HG03039 (cell line): Measurements from ENCODE around the gene C1QA.
"Not testable (repeated sequence)": the region's sequence is repeated elsewhere in the genome, so short reads cannot be mapped to it uniquely, and the experiment has no call there.

Experiments
- ATAC-seq: cut with Tn5 transposase; IDR thresholded peaks from one replicate; pipeline ENCODE4 v1.9.1; 2021; ENCODE audit warnings: mild to moderate bottlenecking, moderate library complexity; ENCODE audit not compliant: unreplicated experiment

The C1QA gene

DNA sequence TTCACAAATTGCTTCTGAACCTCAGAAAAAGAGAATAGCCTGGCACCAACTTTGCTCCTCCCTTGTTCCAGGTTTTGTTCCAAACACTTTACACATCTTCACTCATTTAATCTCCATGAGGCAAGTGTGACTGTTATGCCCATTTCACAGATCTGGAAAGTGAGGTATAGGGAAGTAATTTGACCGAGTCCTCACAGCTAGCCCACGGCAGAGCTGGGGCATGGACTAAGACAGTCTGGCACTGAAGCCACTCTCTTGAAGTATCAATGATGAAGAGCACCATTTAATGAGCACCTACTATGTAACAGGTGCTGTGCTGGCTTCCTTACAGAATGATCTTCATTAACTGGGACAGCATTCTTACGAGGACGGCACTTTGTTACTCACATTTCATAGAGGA is 35.6 kb downstream of the C1QA start:
- ATAC-seq = no peak

DNA sequence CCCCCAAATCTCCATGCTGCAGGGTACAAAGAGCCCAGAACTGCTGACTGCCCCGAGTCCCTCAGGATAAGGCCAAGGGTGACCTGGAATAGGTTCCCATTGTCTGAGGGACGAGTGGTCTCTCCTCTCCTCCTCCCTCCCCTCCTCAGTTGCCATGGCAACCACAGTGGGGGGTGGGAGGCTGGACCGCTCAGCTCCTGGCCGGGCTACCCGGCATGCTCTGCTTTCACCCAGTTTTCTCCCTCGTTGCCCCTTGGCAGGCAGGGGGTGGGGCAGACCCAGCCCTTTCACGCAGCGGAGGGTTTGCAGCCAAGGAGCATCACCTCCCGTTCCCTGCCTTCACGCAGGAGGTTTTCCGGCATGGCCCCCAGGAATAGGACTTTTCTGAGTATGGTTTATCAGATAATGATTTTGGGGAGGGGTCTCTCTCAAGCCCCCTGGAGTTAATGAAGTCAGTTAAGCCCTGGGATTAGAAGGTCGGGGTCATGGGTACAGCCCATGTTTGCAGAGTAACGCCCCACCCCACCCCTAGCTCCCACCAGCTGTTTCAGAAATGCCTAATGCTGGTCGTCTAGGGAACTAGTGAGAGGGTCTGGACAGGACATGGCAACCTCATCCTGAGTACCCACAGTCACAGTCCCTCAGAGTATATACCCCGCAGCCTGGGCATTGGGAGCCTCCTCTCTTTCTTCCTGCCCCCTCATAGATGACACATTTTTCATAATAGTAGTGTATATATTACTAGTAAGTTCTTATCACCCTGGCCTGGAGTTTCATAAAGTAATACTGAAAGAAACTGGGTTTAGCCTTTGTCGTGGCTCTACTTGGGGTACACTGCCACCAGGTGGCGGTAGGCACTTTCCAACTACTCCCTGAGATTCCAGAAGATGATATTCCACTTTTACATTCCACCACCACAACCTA is 37.3 kb downstream of the C1QA start:
- ATAC-seq = no peak

DNA sequence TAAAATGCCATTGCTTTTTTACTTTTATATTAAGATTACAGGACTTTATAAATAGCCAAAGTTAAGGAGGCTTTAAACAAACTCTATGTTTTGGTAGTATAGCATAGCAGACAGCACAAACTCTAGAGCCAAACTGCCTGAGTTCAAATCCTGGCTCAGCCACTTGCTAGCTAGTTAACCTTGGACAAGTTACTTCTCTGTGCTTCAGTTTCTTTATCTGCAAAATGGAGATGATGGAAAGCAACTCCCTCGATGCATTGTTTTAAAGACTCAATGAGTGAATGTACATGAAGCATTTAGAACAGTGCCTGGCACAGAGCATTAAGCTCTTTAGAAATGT is 38.0 kb downstream of the C1QA start:
- no peak for ATAC-seq

DNA sequence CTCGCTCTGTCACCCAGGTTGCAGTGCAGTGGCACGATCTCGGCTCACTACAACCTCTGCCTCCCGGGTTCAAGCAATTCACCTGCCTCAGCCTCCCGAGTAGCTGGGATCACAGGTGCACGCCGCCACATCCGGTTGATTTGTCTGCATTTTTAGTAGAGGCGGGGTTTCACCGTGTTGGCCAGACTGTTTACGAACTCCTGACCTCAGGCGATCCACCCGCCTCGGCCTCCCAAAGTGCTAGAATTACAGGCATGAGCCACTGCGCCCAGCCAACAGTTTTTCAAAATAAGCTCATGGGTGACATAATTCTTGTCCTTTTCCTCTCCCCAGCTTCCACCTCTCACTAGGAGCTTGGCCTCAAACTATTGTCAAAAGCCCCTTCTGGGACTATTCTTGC is 39.7 kb downstream of the C1QA start:
- ATAC-seq = not testable (repeated sequence)

DNA sequence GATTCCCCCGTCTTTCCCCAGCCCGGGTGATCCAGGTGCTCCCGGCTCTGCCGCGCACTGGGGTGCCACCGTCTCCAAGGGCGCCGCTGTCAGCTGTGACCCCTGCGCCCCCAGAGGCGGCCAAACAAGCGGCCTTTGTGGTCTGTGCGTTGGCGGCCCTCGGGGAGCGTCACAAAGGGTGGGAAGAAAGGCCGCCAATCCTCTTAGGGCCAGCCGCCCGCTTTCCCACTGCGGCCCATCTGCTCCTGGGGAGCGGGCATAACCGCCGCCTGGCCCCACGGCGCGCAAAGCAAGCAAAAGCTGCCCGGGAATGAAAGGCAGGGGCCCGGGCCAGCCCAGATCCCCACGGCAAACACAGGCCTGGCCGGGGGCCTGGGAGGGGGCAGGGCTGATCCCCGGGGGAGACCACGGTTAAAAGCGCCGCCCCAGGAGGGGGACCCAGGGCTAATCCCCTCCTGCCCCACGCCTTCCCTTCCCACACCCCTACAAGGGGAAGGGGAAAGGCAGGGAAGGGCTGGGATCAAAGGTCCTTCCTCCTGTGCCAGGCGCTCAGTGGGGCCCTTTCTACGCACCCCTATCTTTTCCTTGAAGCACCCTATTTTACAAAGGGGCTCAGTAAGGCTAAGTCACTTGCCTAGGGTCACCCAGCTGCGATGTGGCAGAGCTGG is 40.6 kb downstream of the C1QA start:
- ATAC-seq = no peak

DNA sequence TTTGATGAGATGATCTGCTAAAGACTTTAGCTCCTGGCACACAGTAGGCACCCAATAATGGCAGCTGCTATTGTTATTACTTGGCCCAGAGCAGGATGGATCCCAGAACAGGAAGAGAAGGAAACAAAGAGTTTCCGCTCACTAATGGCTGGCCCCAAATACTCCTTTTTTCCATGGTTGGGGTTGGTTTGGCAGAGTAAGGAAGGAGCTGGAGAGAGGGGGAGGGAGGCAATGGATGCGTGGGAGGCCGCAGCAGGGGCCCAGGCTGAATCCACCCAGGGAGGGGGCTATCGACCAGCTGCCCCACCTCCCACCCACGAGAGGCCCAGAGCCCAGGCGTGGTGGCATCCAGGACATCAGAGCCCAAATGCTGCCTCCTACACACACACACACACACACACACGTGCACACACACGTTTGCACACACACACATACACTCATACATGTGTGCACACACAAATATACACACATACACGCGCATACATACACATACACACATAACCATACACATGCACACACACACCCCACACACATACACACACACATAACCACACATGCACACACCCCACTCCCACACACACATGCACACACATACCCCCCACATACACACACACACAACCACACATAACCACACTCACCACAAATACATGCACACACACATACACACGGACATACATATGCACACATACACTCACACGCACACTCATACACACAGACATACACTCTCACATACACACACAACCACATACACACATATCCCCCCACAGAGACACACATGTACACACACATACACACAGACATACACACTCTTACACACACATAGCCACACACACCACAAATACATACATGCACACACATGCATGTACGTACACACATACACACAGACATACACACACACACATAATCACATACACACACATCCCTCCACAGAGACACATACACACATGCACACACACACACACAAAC is 41.8 kb downstream of the C1QA start:
- no peak for ATAC-seq

DNA sequence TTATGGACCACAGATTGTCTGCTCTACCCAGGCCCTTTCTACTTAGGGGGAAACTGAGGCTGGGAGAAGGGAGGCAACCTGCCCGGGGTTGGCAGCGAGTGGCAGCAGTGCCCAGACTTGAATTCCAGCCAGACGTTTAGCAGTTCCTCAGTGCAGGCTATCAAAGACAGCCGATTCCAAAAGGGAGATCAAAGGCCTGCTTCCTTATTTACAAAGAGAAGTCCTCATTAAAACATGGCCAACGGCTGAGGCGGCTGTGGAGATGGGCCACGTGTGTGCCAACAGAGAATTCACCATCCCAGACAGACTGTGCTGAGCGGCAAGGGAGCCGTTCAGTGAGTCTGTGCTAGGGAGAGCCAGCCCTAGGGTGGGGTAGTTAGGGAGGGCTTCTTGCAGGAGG is 44.3 kb downstream of the C1QA start:
- ATAC-seq = no peak

DNA sequence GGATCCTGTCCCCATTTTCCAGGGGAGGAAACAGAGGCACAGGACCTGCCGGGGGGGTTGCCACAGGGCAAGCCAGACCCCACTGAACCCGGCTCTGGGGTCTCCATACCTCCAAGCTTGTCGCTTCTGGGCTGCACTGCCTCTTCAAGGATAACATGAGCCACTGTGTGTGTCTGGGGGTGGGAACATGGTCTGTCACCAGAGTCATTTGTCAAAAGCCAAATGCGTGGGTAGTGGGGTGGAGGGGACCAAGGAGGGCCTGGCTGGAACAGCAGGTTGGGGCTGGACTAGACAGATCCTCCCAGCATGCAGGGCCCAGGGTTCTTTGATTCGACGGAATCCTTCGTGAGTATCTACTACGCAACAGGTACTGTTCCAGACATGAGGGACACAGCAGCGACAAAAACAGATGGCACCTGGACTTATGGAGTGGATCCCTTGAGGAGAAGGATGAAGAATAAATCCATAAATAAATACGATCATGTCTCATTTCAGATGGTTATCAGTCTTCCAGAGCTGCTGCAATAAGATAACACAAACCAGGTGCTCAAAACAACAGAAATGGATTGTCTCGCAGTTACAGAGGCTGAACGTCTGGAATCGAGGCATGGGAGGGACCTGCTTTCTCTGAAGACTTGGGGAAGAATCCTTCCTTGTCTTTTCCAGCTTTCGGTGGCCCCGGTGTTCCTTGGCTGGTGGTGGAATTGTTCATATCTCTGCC is 45.3 kb downstream of the C1QA start:
- no peak for ATAC-seq

DNA sequence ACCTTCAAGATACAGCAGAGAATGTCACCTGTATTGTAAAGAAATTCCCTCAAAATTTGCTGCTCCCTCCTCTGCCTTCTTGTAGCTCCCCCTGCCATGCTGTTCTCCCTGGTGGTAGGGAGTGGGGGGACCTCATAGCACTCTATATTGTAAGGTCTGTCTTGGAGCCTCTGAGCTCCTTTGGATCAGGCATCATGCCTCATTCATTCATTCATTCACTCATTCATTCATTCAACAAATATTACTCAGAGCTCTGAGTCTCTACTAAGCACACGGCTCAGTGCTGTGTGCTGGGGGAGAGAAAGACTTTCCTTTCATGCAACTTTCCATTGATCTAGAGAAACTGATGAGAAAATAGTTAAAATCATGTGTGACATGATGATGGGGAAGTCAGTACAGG is 47.1 kb downstream of the C1QA start:
- no peak for ATAC-seq

DNA sequence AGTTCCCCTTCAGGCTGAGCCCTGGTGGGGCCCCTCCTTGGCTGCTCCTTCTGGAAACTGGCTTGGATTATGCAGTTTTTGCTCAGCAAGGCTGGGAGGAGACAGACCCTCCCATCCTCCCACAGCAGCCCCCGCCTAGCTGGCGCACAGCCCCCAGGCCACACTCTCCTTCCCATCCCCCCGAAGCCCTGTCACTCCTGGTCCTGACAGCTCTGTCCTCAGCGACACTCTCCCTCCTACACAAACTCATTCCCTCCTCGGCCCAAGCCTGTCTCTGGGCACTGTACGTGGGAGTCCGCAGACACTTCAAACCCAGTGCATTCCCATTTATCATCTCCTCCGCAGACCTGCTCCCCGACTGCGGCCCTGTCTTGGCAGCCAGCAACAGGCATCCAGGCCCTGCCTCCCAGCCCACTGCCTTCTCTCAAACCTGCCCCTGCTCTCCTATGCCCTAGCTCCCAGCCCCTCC is 49.2 kb downstream of the C1QA start:
- no peak for ATAC-seq

DNA sequence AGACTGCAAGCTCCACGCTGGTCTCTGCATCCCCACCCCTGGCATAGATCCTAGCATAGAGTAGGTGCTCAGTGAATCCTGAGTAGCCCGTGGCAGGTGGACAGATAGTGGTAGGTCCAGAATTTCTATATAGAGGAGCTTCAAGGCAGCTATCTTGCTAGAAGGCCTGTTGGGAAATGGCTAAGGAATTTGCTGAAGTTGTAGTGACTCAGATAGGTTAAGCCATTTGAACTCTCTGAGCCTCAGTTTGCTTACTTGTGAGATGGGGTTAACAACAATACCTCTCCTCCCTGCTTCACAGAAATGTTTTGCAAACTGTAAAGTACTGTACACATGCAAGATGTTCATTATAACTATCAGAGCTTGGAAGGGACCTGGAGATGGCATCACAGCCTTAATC is 50.8 kb downstream of the C1QA start:
- ATAC-seq = no peak

DNA sequence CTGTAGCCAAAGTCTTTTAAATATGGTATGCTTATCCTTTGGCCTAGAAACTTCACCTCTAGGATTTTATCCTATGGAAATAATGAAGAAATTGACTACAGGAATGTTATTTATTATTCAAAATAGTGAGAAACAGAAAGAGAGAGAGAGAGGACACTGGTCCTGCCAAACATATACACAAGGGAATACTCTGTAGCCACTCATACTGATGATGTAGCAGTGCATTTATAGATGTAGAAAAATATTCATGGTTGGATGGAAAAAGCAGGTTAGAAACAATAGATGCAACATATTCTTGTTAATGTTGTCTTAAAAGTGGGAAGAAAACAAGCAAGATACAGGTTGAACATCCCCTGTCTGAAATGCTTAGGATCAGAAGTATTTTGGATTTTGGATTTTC is 52.0 kb downstream of the C1QA start:
- no peak for ATAC-seq
